Peyer's patch (tissue), 4 donors: Measurements from ENCODE around the gene NTN5. TPM values are rescaled to one million over a fixed set of nuclear protein-coding genes. Genes with fewer than 3 reads are reported as not detected.
A peak's percentile ranks its signal among the peaks of the same experiment; 100 is the strongest.

Experiments used
- DNase-seq, 3 donors: peaks; one replicate each; pipeline ENCODE4 v3.0.0-alpha.2; 2017 to 2019
- H3K27ac ChIP-seq, 4 donors: fragments of 200-600 bp; sonication (generic); one replicate each; pipeline ENCODE4 v1.5.1; 2016 to 2019
- H3K27me3 ChIP-seq, 2 donors: fragments of 200-600 bp; sonication (generic); one replicate each; pipeline ENCODE4 v1.5.1; 2019
- H3K36me3 ChIP-seq, 3 donors: fragments of 200-600 bp; sonication (generic); one replicate each; pipeline ENCODE4 v1.5.1; 2016 to 2019
- H3K4me1 ChIP-seq, 4 donors: fragments of 200-600 bp; sonication (generic); one replicate each; pipeline ENCODE4 v1.5.1; 2016 to 2019
- H3K4me3 ChIP-seq, 4 donors: fragments of 200-600 bp; sonication (generic); 1 replicate in 3 of 4; 2 replicates in 1 of 4; pipeline ENCODE4 v1.5.1; 2016 to 2019; ENCODE audit warnings: mild to moderate bottlenecking in 1 of 4
- H3K9me3 ChIP-seq, 4 donors: fragments of 200-600 bp; sonication (generic); one replicate each; pipeline ENCODE4 v1.5.1; 2016 to 2019; ENCODE audit warnings: mild to moderate bottlenecking in 1 of 4
- CTCF ChIP-seq, 6 experiments: fragments of 450-650 bp in 4 of 6; fragments of 200-600 bp in 2 of 6; sonication (generic) in 1 of 6; IDR thresholded peaks; one replicate each; pipeline ENCODE4 v1.5.1; 2017 to 2019; ENCODE audit warnings: antibody characterized with exemption in 6 of 6, mild to moderate bottlenecking in 3 of 6, moderate library complexity in 1 of 6
- POLR2A ChIP-seq, 2 donors: fragments of 450-650 bp; IDR thresholded peaks; one replicate each; pipeline ENCODE4 v1.5.1; 2017; ENCODE audit warnings: antibody characterized with exemption in 2 of 2, mild to moderate bottlenecking in 2 of 2, moderate library complexity in 2 of 2
- total RNA-seq, 4 donors: library from RNA; depleted of rRNA; stranded (reverse); fragments of >200 nt; gene quantifications; one replicate each; pipeline ENCODE4 v1.1.0, GENCODE V29; 2016

NTN5 gene
- total RNA-seq, 4 donors from 2014 or later, result 6.8 TPM; not detected in 3

DNA sequence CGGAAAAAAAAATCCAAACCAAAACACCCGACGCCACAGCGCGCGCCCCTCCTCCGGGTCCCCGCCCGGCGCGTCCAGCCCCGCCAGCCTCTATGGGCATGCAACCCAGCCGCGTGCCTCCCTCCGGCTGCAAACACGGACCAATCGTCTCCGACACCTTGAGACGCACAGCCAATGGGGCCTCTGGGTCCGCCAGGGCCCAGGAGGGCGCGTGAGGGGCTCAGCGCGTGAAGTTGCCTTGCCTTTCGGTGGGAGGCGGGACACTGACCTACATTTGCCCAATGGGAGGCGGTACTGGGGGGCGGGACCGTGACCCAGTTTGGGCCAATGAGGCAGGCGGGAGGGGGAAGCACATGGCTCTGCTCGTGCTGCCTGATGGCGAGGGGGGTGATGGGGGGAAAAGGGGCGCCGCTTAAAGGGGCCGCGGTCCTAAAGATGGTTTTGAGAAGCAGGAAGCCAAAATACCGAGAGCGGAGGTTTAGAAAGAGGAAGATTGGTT lies 35.3 kb downstream of the NTN5 start:
- DNase-seq, result peak; percentile 99 to 100 (median 99)
- peak overlapping the region; percentile 70 to 91 (median 78) for H3K4me3 ChIP-seq
- no peaks in the 10 kb centered on the region for H3K36me3 ChIP-seq
- H3K27ac ChIP-seq, result peak overlapping the region; percentile 96 to 98 (median 96)
- H3K9me3 ChIP-seq, result no peaks in the 10 kb centered on the region
- TF ChIP-seq CTCF (IDR thresholded peaks at IDR 0.05) (peak in 3 of 6 experiments; percentile 12 to 33 (median 13)), POLR2A (IDR thresholded peaks at IDR 0.05) (peak in 1 of 2 donors; percentile 20)
- H3K27me3 ChIP-seq, result no peaks in the 10 kb centered on the region
- H3K4me1 ChIP-seq, result peaks cover 6 to 40% (median 17%) of the 10 kb centered on the region in 4 donors

GRCh38 chr19:48636859-48637448 lies 35.9 kb downstream of the NTN5 start, which contains the start of gene DBP:
Gene DBP (minus strand): TSS chr19:48637379. CDS start chr19:48636994, 385 bp downstream.
- H3K9me3 ChIP-seq, result no peaks in the 10 kb centered on the region
- DNase-seq, result peak in 2 of 3 donors; percentile 45 to 76
- H3K4me1 ChIP-seq, result peaks cover 6 to 45% (median 19%) of the 10 kb centered on the region in 4 donors
- H3K36me3 ChIP-seq, result peaks cover 0 to 5% (median 0%) of the 10 kb centered on the region in 3 donors
- H3K27ac ChIP-seq, result peak within 1 kb of the TSS; percentile 96 to 98 (median 96)
- peak within 1 kb of the TSS; percentile 70 to 91 (median 78) for H3K4me3 ChIP-seq
- TF ChIP-seq POLR2A (IDR thresholded peaks at IDR 0.05) (peak; percentile 71 to 84), CTCF (IDR thresholded peaks at IDR 0.05) (peak in 5 of 6 experiments; percentile 24 to 44 (median 26))
- H3K27me3 ChIP-seq, result no peaks in the 10 kb centered on the region

- TF ChIP-seq POLR2A (IDR thresholded peaks at IDR 0.05) (no peak), CTCF (IDR thresholded peaks at IDR 0.05) (no peak)
- H3K4me1 ChIP-seq, result peaks cover 6 to 53% (median 19%) of the 10 kb centered on the region in 4 donors
- peak overlapping the region; percentile 96 to 98 (median 96) for H3K27ac ChIP-seq
- H3K36me3 ChIP-seq, result peaks cover 0 to 7% (median 0%) of the 10 kb centered on the region in 3 donors
- peak in 2 of 3 donors; percentile 70 to 74 for DNase-seq
- peak overlapping the region; percentile 70 to 91 (median 78) for H3K4me3 ChIP-seq
- no peaks in the 10 kb centered on the region for H3K27me3 ChIP-seq
- H3K9me3 ChIP-seq, result no peaks in the 10 kb centered on the region
Measured at GRCh38 chr19:48635966-48636858, 36.6 kb downstream of the NTN5 start.

- peak; percentile 73 to 90 (median 83) for DNase-seq
- Histone ChIP-seq H3K27ac (peak overlapping the region; percentile 96 to 98 (median 96)), H3K4me3 (peak overlapping the region; percentile 70 to 91 (median 78)), H3K9me3 (no peaks in the 10 kb centered on the region), H3K4me1 (peaks cover 6 to 61% (median 19%) of the 10 kb centered on the region in 4 donors), H3K36me3 (peaks cover 0 to 15% (median 0%) of the 10 kb centered on the region in 3 donors), H3K27me3 (no peaks in the 10 kb centered on the region)
- TF ChIP-seq CTCF (IDR thresholded peaks at IDR 0.05), result no peak
- peak in 1 of 2 donors; percentile 56 for TF ChIP-seq POLR2A (IDR thresholded peaks at IDR 0.05)
Measured at GRCh38 chr19:48635263-48635965, 37.4 kb downstream of the NTN5 start.
